ENCODE results near the gene CYP4V2. TPM values are rescaled to one million over a fixed set of nuclear protein-coding genes. Genes with fewer than 3 reads are reported as not detected.

The CYP4V2 gene
- total and polyA plus RNA-seq, 12 donors = 8.1 to 37.9 (median 25.9) TPM

- intact Hi-C loops (cut with DNase I) = no loop called here
- peaks cover 0 to 9% (median 0%) of the 10 kb centered on the region in 9 donors for H3K36me3 ChIP-seq
These were observed 36.6 kb downstream of the CYP4V2 start for GRCh38 chr4:186227744-186228513.

GRCh38 chr4:186228514-186228894 lies 37.1 kb downstream of the CYP4V2 start:
- ATAC-seq (no peak), DNase-seq (no peak)
- TF ChIP-seq CTCF (IDR thresholded peaks at IDR 0.05) = no peak
- H3K27ac ChIP-seq = no peak overlapping the region
- no peaks in the 10 kb centered on the region for H3K27me3 ChIP-seq
- WGBS, 2 donors = 67 to 72% methylated on average over 2 of the region's 2 CpGs
- H3K4me3 ChIP-seq = peak overlapping the region in 5 of 10 donors; percentile 18 to 31 (median 25)
- intact Hi-C loops (cut with DNase I) = no loop called here
- peaks cover 0 to 14% (median 0%) of the 10 kb centered on the region in 9 donors for H3K36me3 ChIP-seq
- peaks cover 0 to 13% (median 7%) of the 10 kb centered on the region in 9 donors for H3K4me1 ChIP-seq
- H3K9me3 ChIP-seq = peaks cover 0 to 18% (median 6%) of the 10 kb centered on the region in 11 donors

More at GRCh38 chr4:186227744-186228513, 36.6 kb downstream of the CYP4V2 start:
- DNase-seq (no peak), ATAC-seq (no peak)
- 29 to 32% methylated on average over 2 of the region's 2 CpGs for WGBS, 2 donors
- peak overlapping the region in 5 of 10 donors; percentile 18 to 31 (median 25) for H3K4me3 ChIP-seq
- no peak overlapping the region for H3K27ac ChIP-seq
- TF ChIP-seq CTCF (IDR thresholded peaks at IDR 0.05) = no peak
- H3K9me3 ChIP-seq = peaks cover 0 to 18% (median 6%) of the 10 kb centered on the region in 11 donors
- peaks cover 0 to 13% (median 7%) of the 10 kb centered on the region in 9 donors for H3K4me1 ChIP-seq
- no peaks in the 10 kb centered on the region for H3K27me3 ChIP-seq

DNA sequence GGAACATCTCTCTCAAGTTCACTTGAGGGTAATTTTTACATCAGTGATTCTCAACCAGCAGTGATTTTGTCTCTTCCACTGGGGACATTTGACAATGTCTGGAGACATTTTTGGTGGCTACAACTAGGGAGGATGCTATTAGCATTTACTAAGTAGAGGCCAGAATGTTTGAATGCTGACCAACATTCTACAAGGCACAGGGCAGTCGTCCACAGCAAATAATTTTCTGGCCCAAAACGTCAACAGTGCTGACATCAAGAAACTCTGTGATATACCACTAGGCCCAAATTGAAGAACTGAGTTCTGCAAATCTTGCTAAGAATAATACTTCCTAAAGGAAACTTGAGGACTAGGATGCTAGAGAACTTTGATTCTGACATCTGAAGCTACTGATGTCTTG lies 43.0 kb downstream of the CYP4V2 start:
- no peak overlapping the region for H3K4me3 ChIP-seq
- DNase-seq (no peak), ATAC-seq (no peak)
- WGBS, 2 donors = 46 to 66% methylated on average over 2 of the region's 2 CpGs
- H3K4me1 ChIP-seq = no peaks in the 10 kb centered on the region
- TF ChIP-seq CTCF (IDR thresholded peaks at IDR 0.05) = no peak
- intact Hi-C loops (cut with DNase I) = no loop called here
- no peaks in the 10 kb centered on the region for H3K27me3 ChIP-seq
- no peak overlapping the region for H3K27ac ChIP-seq
- H3K36me3 ChIP-seq = peaks cover 0 to 35% (median 0%) of the 10 kb centered on the region in 9 donors
- no peaks in the 10 kb centered on the region for H3K9me3 ChIP-seq

- Histone ChIP-seq H3K4me3 (no peak overlapping the region), H3K27me3 (no peaks in the 10 kb centered on the region), H3K27ac (no peak overlapping the region), H3K36me3 (peaks cover 0 to 35% (median 0%) of the 10 kb centered on the region in 9 donors), H3K9me3 (no peaks in the 10 kb centered on the region), H3K4me1 (peaks cover 0 to under 1% (median 0%) of the 10 kb centered on the region in 9 donors)
- ATAC-seq = no peak
- no peak for DNase-seq
- intact Hi-C loops (cut with DNase I) = no loop called here
- no peak for TF ChIP-seq CTCF (IDR thresholded peaks at IDR 0.05)
- WGBS, 2 donors = 83 to 92% methylated on average over 4 of the region's 4 CpGs
These were observed 44.8 kb downstream of the CYP4V2 start for GRCh38 chr4:186236126-186236525.

Measured in heart right ventricle (tissue), 16 donors.